AG09319 (cell line): Measurements from ENCODE around the gene LRRC17.

ENCODE experiments used
- DNase-seq: peaks from one replicate; pipeline ENCODE4 v3.0.0-alpha.2; 2010; ENCODE audit warnings: low read depth; ENCODE audit errors: extremely low read depth
- CTCF ChIP-seq: IDR thresholded peaks from 2 replicates; pipeline ENCODE4 v1.5.1; 2011; ENCODE audit warnings: low read depth, mild to moderate bottlenecking, inconsistent platforms, low read length, moderate library complexity

LRRC17 gene

DNA sequence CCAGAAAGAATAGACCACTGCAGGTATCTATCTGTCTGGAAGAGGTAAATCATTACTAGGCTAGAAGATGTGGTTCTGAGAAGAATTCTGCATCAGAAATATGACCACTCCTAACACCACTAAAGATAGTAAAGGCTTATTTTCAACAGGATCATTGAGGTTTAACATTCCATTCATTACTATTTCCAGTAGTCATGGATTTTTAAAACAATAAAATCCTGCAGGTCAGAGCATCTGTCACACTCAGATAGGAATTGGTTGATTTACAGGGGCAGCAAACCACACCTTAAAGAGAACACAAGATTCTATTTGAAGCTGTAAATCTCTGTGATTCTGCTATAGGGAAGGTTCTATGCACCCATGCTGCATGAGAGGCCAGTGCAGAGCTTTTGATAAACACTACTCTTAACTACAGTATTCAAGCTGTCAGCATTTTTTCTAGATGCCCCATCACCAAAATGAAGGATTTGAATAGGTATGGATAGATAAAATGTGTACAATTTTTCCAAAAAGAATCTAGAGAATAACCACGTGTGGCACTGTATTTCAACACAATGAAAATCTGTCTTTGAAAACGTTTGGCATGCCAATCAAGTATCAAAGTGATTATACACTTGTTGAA lies 14.6 kb downstream of the LRRC17 start:
- TF ChIP-seq CTCF: no peak
- no peak for DNase-seq

DNA sequence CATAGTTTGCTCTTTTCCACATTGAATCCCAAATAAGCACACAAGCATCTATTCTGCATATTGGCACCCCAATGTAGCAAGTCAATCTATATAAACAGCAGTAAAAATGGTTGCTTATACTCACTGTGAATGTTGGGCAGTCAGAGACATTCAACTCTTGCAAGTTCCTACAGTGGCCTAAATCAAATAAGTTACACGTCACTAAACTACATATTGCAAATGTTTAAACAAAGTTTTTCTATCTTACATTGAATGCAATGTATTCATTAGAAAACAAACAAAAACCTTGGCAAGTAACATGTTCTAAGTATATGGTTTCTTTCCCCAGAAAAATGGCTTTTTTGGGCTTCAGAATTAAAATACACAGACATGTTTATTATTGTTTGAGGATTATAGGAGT lies 19.0 kb downstream of the LRRC17 start:
- TF ChIP-seq CTCF: no peak
- DNase-seq: no peak

DNA sequence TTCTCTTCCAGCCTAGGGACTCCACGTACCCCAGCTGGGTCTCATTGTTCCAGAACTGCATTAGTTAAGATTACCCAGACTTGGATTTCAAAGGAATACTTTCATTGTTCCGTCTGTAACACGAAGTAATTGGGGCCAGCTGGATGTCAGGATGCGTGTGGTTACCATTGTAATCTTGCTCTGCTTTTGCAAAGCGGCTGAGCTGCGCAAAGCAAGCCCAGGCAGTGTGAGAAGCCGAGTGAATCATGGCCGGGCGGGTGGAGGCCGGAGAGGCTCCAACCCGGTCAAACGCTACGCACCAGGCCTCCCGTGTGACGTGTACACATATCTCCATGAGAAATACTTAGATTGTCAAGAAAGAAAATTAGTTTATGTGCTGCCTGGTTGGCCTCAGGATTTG lies 21.0 kb downstream of the LRRC17 start:
- peak; percentile 93 for DNase-seq

GRCh38 chr7:102934239-102934638 lies 21.4 kb downstream of the LRRC17 start:
- no peak for DNase-seq
- no peak for TF ChIP-seq CTCF

More for the DNA sequence above, 21.0 kb downstream of the LRRC17 start:
- TF ChIP-seq CTCF: no peak

GRCh38 chr7:102934701-102935100 lies 21.9 kb downstream of the LRRC17 start:
- no peak for TF ChIP-seq CTCF
- no peak for DNase-seq

- no peak for TF ChIP-seq CTCF
- no peak for DNase-seq
Measured at GRCh38 chr7:102935450-102936115, 22.8 kb downstream of the LRRC17 start.

DNA sequence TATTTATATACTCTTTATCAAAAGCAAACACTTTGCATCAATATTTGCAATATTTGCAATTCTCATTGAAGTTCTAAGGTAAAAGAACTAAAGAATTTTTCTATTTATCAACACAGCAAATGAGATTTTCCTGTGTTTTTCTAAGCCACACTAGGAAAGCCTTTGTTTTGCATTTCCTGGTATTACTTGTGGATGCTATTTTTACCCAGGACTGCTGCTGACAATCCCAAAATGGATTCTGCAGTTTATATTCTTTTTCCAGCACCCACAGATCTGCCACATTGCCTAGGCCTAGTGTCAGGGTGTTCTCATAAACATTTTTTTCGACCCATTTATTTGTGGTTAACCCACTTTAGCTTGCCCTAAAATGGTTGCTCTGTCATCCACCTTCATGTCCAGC lies 25.9 kb downstream of the LRRC17 start:
- TF ChIP-seq CTCF: no peak
- DNase-seq: no peak
